Stimulated activated CD8-positive, alpha-beta memory T cell treated with anti-CD3 and anti-CD28 coated beads, Interleukin-4, amount 100 ng/mL, for 1 hour (primary cell): ENCODE measurements around the gene RNF130.
"Not testable (repeated sequence)": the region's sequence is repeated elsewhere in the genome, so short reads cannot be mapped to it uniquely, and the experiment has no call there.

ENCODE experiments used
- DNase-seq, 2 donors: peaks; one replicate each; pipeline ENCODE4 v3.0.0-alpha.2; 2020; ENCODE audit warnings: low read depth in 2 of 2, low spot score in 1 of 2

The RNF130 gene

GRCh38 chr5:180103487-180104167, 32.1 kb upstream of the RNF130 start:
- no peak for DNase-seq

GRCh38 chr5:180102636-180103035, 31.1 kb upstream of the RNF130 start:
- DNase-seq = no peak

GRCh38 chr5:180101451-180102105, 30.0 kb upstream of the RNF130 start:
- DNase-seq = no peak

GRCh38 chr5:180100621-180101450, 29.3 kb upstream of the RNF130 start:
- no peak for DNase-seq

- DNase-seq = no peak
Measured at GRCh38 chr5:180099733-180100611, 28.4 kb upstream of the RNF130 start.

- DNase-seq = no peak
Measured at GRCh38 chr5:180098991-180099732, 27.6 kb upstream of the RNF130 start.

GRCh38 chr5:180098526-180098925, 27.0 kb upstream of the RNF130 start:
- DNase-seq = no peak

- DNase-seq = no peak
Measured at GRCh38 chr5:180097926-180098325, 26.4 kb upstream of the RNF130 start.

GRCh38 chr5:180097163-180097894, 25.8 kb upstream of the RNF130 start:
- DNase-seq = no peak

GRCh38 chr5:180096616-180097015, 25.1 kb upstream of the RNF130 start:
- DNase-seq = no peak

- DNase-seq = no peak
Measured at GRCh38 chr5:180095545-180095944, 24.0 kb upstream of the RNF130 start.

- no peak for DNase-seq
Measured at GRCh38 chr5:180093651-180094382, 22.3 kb upstream of the RNF130 start.

GRCh38 chr5:180093241-180093640, 21.7 kb upstream of the RNF130 start:
- no peak for DNase-seq

- DNase-seq = no peak
Measured at GRCh38 chr5:180090769-180091546, 19.4 kb upstream of the RNF130 start.

- DNase-seq = peak; percentile 53 to 61
Measured at GRCh38 chr5:180090098-180090768, 18.7 kb upstream of the RNF130 start.

GRCh38 chr5:180089628-180090027, 18.1 kb upstream of the RNF130 start:
- DNase-seq = not testable (repeated sequence)

- DNase-seq = no peak
Measured at GRCh38 chr5:180088561-180088960, 17.0 kb upstream of the RNF130 start.
